ENCODE data around the gene PSMD13. TPM values are rescaled to one million over a fixed set of nuclear protein-coding genes. Genes with fewer than 3 reads are reported as not detected.
A peak's percentile ranks its signal among the peaks of the same experiment; 100 is the strongest.
"Not testable (repeated sequence)": the region's sequence is repeated elsewhere in the genome, so short reads cannot be mapped to it uniquely, and the experiment has no call there.

PSMD13 gene
- total RNA-seq, 1 donor from 2014 or later: 92.3 TPM

GRCh38 chr11:280706-281485 lies 44.1 kb downstream of the PSMD13 start:
- ATAC-seq (no peak), DNase-seq (peak; percentile 30)
- intact Hi-C loops (cut with micrococcal nuclease): no loop called here

GRCh38 chr11:281486-282161 lies 44.8 kb downstream of the PSMD13 start:
- ATAC-seq (no peak), DNase-seq (no peak)
- intact Hi-C loops (cut with micrococcal nuclease): no loop called here

GRCh38 chr11:282171-282570 lies 45.4 kb downstream of the PSMD13 start:
- DNase-seq (no peak), ATAC-seq (no peak)
- intact Hi-C loops (cut with micrococcal nuclease): no loop called here

- no peak for DNase-seq
- intact Hi-C loops (cut with micrococcal nuclease): no loop called here
These were observed 46.0 kb downstream of the PSMD13 start for GRCh38 chr11:282630-283360.

GRCh38 chr11:283405-284104 lies 46.8 kb downstream of the PSMD13 start:
- DNase-seq: no peak
- ATAC-seq: no peak
- intact Hi-C loops (cut with micrococcal nuclease): no loop called here

More at GRCh38 chr11:282630-283360, 46.0 kb downstream of the PSMD13 start:
- no peak for ATAC-seq

GRCh38 chr11:284105-285020 lies 47.6 kb downstream of the PSMD13 start:
- ATAC-seq: no peak
- intact Hi-C loops (cut with micrococcal nuclease): no loop called here

GRCh38 chr11:285021-285893 lies 48.5 kb downstream of the PSMD13 start:
- DNase-seq (no peak), ATAC-seq (no peak)
- intact Hi-C loops (cut with micrococcal nuclease): no loop called here

More at GRCh38 chr11:284105-285020, 47.6 kb downstream of the PSMD13 start:
- DNase-seq: no peak

GRCh38 chr11:285894-286220 lies 49.1 kb downstream of the PSMD13 start:
- DNase-seq: no peak
- intact Hi-C loops (cut with micrococcal nuclease): no loop called here
- no peak for ATAC-seq

- intact Hi-C loops (cut with micrococcal nuclease); ATAC-seq; DNase-seq: not testable (repeated sequence)
These were observed 50.4 kb downstream of the PSMD13 start for GRCh38 chr11:286977-287820.

GRCh38 chr11:287821-288477 lies 51.2 kb downstream of the PSMD13 start:
- intact Hi-C loops (cut with micrococcal nuclease): no loop called here
- ATAC-seq: no peak
- DNase-seq: no peak

GRCh38 chr11:288478-289397 lies 52.0 kb downstream of the PSMD13 start, which contains the start of gene PGGHG:
Gene PGGHG (plus strand): TSS chr11:289126. CDS start chr11:289817, 691 bp downstream.
- peak; percentile 92 for DNase-seq
- intact Hi-C loops (cut with micrococcal nuclease): no loop called here
- ATAC-seq: peak; percentile 90

- DNase-seq (no peak), ATAC-seq (peak; percentile 3)
- intact Hi-C loops (cut with micrococcal nuclease): no loop called here
These were observed 52.6 kb downstream of the PSMD13 start for GRCh38 chr11:289398-289711.

- intact Hi-C loops (cut with micrococcal nuclease): no loop called here
- peak; percentile 31 for DNase-seq
- ATAC-seq: no peak
These were observed 53.2 kb downstream of the PSMD13 start for GRCh38 chr11:289712-290620.

GRCh38 chr11:290621-291231 lies 54.0 kb downstream of the PSMD13 start:
- ATAC-seq (no peak), DNase-seq (peak; percentile 17)
- intact Hi-C loops (cut with micrococcal nuclease): no loop called here

All from left ventricle myocardium superior (tissue), 1 donor.